Endodermal cell (in vitro differentiated cells): ENCODE data around the gene STAT3. TPM values are rescaled to one million over a fixed set of nuclear protein-coding genes. Genes with fewer than 3 reads are reported as not detected.

Experiments
- DNase-seq: peaks from one replicate; pipeline ENCODE4 v3.0.0-alpha.2; 2017
- H3K27ac ChIP-seq: 2 replicates; pipeline ENCODE4 v1.5.1; 2013; ENCODE audit warnings: mild to moderate bottlenecking, low read depth, low read length, moderate library complexity
- H3K27me3 ChIP-seq: 2 replicates; pipeline ENCODE4 v1.6.1; 2013; ENCODE audit warnings: mild to moderate bottlenecking, low read length, moderate library complexity; ENCODE audit not compliant: insufficient read depth, control insufficient read depth, poor library complexity, severe bottlenecking
- H3K36me3 ChIP-seq: 2 replicates; pipeline ENCODE4 v1.7.0; 2013; ENCODE audit warnings: mild to moderate bottlenecking, low read length, moderate library complexity; ENCODE audit not compliant: control insufficient read depth, insufficient read depth
- H3K4me1 ChIP-seq: one replicate; pipeline ENCODE4 v1.7.0; 2013; ENCODE audit warnings: low read length; ENCODE audit not compliant: control insufficient read depth, insufficient read depth
- H3K4me3 ChIP-seq: 2 replicates; pipeline ENCODE4 v1.5.1; 2013; ENCODE audit warnings: mild to moderate bottlenecking, low read length, moderate library complexity
- H3K9ac ChIP-seq: 2 replicates; pipeline ENCODE4 v1.6.1; 2013; ENCODE audit warnings: mild to moderate bottlenecking, low read length, moderate library complexity; ENCODE audit not compliant: poor library complexity, severe bottlenecking; ENCODE audit errors: extremely low read depth
- H3K9me3 ChIP-seq: 2 replicates; pipeline ENCODE4 v1.6.1; 2013; ENCODE audit warnings: mild to moderate bottlenecking, low read length, moderate library complexity; ENCODE audit not compliant: control insufficient read depth
- H3K27ac Mint-ChIP-seq: 2 replicates; pipeline ENCODE4 v1.8.0; 2020; ENCODE audit warnings: mixed read lengths
- H3K27me3 Mint-ChIP-seq: 2 replicates; pipeline ENCODE4 v1.8.0; 2021; ENCODE audit warnings: mild to moderate bottlenecking, mixed read lengths; ENCODE audit not compliant: insufficient read depth
- H3K36me3 Mint-ChIP-seq: 2 replicates; pipeline ENCODE4 v1.8.0; 2020; ENCODE audit warnings: low read depth, mixed read lengths
- H3K4me1 Mint-ChIP-seq: 2 replicates; pipeline ENCODE4 v1.8.0; 2020; ENCODE audit warnings: mixed read lengths
- H3K4me3 Mint-ChIP-seq: 2 replicates; pipeline ENCODE4 v1.8.0; 2020; ENCODE audit warnings: mild to moderate bottlenecking, moderate library complexity, mixed read lengths
- H3K9me3 Mint-ChIP-seq: 2 replicates; pipeline ENCODE4 v1.8.0; 2020; ENCODE audit warnings: mild to moderate bottlenecking, mixed read lengths
- WGBS, 2 experiments: methylation state at CpG; one replicate each; pipeline versions ENCODE4 v1.1.5 to v1.1.7; 2013; ENCODE audit warnings: missing lambda C conversion rate in 2 of 2, mixed read lengths in 1 of 2; ENCODE audit not compliant: insufficient coverage in 1 of 2, insufficient read length in 1 of 2; 5-methylcytosine and 5-hydroxymethylcytosine counted together
- total RNA-seq, 2 donors: library from RNA; stranded (reverse); fragmentation: NEBNext Ultra II Directional in 1 of 2; extraction: Animal tissue kit (Norgen Biotek cat#: 25700) in 1 of 2; gene quantifications; 2 replicates in 1 of 2; 3 replicates in 1 of 2; pipeline ENCODE4 v1.2.1, GENCODE V29; 2021
- TF ChIP-seq, protein P1 (sequence below): fragments of 200-600 bp; sonication (generic); conservative IDR thresholded peaks from 2 replicates; pipeline ENCODE4 v1.5.0; 2021; ENCODE audit warnings: antibody characterized with exemption, mild to moderate bottlenecking

The STAT3 gene
- total RNA-seq, 2 donors from 2014 or later: 27.5 to 32.4 TPM

DNA sequence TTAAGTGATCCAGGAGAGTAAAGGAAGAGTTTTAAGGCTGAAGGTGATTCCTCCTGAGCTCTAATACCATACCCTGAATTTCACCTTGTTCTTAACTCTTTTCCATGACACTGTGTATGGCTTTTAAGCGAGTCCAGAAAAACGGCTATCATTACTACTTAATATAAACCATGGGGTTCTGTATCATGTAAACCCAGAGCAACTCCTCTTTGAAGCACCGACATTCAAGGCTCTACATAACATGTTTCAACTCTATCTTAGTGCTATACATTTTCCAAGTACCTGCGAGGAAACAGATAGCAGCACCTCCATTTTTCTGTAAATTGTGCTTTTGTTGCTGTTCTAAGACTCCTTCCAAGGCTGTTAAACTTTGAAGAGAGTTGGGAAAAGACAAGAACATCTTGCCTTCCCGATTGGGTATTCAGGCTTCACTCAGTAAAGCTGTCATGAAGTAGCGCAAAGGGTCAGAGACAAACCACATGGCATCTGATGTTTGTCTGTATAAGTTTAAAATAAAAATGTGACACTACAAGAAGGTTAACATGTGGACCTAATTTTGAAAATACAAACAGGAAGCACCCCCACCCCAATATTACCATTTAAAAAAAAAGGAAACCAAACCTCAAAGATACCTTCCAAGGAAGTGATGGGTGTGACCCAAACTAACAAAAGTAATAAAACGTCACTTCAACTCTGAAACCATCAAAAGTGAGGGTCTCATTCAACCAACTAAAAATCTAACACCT, 115.9 kb downstream of the STAT3 start:
- TF ChIP-seq, protein P1, sequence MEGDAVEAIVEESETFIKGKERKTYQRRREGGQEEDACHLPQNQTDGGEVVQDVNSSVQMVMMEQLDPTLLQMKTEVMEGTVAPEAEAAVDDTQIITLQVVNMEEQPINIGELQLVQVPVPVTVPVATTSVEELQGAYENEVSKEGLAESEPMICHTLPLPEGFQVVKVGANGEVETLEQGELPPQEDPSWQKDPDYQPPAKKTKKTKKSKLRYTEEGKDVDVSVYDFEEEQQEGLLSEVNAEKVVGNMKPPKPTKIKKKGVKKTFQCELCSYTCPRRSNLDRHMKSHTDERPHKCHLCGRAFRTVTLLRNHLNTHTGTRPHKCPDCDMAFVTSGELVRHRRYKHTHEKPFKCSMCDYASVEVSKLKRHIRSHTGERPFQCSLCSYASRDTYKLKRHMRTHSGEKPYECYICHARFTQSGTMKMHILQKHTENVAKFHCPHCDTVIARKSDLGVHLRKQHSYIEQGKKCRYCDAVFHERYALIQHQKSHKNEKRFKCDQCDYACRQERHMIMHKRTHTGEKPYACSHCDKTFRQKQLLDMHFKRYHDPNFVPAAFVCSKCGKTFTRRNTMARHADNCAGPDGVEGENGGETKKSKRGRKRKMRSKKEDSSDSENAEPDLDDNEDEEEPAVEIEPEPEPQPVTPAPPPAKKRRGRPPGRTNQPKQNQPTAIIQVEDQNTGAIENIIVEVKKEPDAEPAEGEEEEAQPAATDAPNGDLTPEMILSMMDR: no peak
- no peaks in the 10 kb centered on the region for H3K9me3 ChIP-seq
- no peaks in the 10 kb centered on the region for H3K36me3 ChIP-seq
- no peak overlapping the region for H3K27ac ChIP-seq
- 70 to 81% methylated on average over 6 to 7 of the region's 7 CpGs for WGBS, 2 experiments
- Mint-ChIP-seq H3K4me1 (peaks cover 32% of the 10 kb centered on the region), H3K27me3 (peaks cover 6% of the 10 kb centered on the region), H3K4me3 (no peak overlapping the region), H3K27ac (no peak overlapping the region), H3K9me3 (no peaks in the 10 kb centered on the region), H3K36me3 (no peaks in the 10 kb centered on the region)
- no peaks in the 10 kb centered on the region for H3K4me1 ChIP-seq
- H3K27me3 ChIP-seq: no peaks in the 10 kb centered on the region
- no peak for DNase-seq
- H3K9ac ChIP-seq: no peak overlapping the region
- no peak overlapping the region for H3K4me3 ChIP-seq

- no peak overlapping the region for H3K27ac Mint-ChIP-seq
- no peaks in the 10 kb centered on the region for H3K36me3 Mint-ChIP-seq
- Histone ChIP-seq H3K27ac (no peak overlapping the region), H3K4me1 (no peaks in the 10 kb centered on the region), H3K27me3 (no peaks in the 10 kb centered on the region), H3K4me3 (no peak overlapping the region), H3K36me3 (no peaks in the 10 kb centered on the region), H3K9me3 (no peaks in the 10 kb centered on the region), H3K9ac (no peak overlapping the region)
- TF ChIP-seq, protein P1: no peak
- no peaks in the 10 kb centered on the region for H3K9me3 Mint-ChIP-seq
- H3K4me3 Mint-ChIP-seq: no peak overlapping the region
- no peak for DNase-seq
- no peaks in the 10 kb centered on the region for H3K27me3 Mint-ChIP-seq
- H3K4me1 Mint-ChIP-seq: peaks cover 32% of the 10 kb centered on the region
These were observed 116.5 kb downstream of the STAT3 start for GRCh38 chr17:42271779-42272035.

GRCh38 chr17:42271006-42271778, 117.0 kb downstream of the STAT3 start:
- H3K9ac ChIP-seq: no peak overlapping the region
- Mint-ChIP-seq H3K4me3 (no peak overlapping the region), H3K27ac (no peak overlapping the region)

More at GRCh38 chr17:42271006-42271778, 117.0 kb downstream of the STAT3 start:
- Mint-ChIP-seq H3K9me3 (no peaks in the 10 kb centered on the region), H3K27me3 (no peaks in the 10 kb centered on the region), H3K4me1 (peaks cover 32% of the 10 kb centered on the region), H3K36me3 (no peaks in the 10 kb centered on the region)
- H3K27me3 ChIP-seq: no peaks in the 10 kb centered on the region
- no peak overlapping the region for H3K4me3 ChIP-seq
- TF ChIP-seq, protein P1: no peak
- H3K9me3 ChIP-seq: no peaks in the 10 kb centered on the region
- no peak for DNase-seq
- 92 to 94% methylated on average over 2 to 3 of the region's 3 CpGs for WGBS, 2 experiments
- H3K27ac ChIP-seq: no peak overlapping the region
- H3K4me1 ChIP-seq: no peaks in the 10 kb centered on the region
- no peaks in the 10 kb centered on the region for H3K36me3 ChIP-seq
